ENCODE measurements around the gene GFY. TPM values are rescaled to one million over a fixed set of nuclear protein-coding genes. Genes with fewer than 3 reads are reported as not detected.

GFY gene
- total and polyA plus RNA-seq, 2 experiments from 2014 or later: 1.2 TPM; not detected in 1

DNA sequence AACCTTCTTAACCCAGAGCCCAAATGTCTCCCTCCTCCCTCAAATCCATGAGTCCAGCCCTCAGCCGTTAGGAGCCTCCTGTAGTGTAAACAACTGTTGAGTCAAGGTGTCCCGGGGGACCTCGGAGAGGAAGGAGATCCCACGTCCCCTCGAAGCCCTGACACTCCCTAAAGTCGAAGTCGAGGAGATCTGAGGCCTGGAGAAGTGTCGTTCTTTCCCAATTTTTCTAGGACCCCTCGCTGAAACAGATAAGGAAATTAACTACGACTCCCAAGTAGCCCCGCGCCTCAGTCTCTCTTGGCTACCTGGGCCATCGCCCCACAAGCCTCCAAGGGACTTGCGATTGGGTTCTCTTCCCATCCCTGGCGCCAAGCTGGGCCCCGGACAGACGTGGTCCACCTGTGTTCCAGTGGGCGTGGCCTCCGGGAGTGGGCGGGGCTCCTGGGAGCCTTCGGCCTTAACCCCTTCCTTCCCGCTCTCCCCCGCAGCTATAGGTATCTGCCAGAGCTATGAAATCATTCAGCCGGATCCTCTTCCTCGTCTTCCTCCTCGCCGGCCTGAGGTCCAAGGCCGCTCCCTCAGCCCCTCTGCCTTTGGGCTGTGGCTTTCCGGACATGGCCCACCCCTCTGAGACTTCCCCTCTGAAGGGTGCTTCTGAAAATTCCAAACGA lies 869 bp downstream of the GFY start:
- H3K79me2 ChIP-seq (replicated peaks; ENCODE audit: insufficient read depth): no peaks in the 10 kb centered on the region
- H3K27ac Mint-ChIP-seq: no peak overlapping the region; the same call in 1 of the 2 replicates
- TF ChIP-seq POLR2AphosphoS5 (IDR thresholded peaks at IDR 0.05; ENCODE audit: low read depth) (0 out of 2 replicates have a peak, but pooled peaks have one; percentile 16), ZNF331 (CRISPR knock-in tag; IDR thresholded peaks at IDR 0.05; ENCODE audit: low read depth) (no peak), JUNB (IDR thresholded peaks at IDR 0.05; ENCODE audit: unreplicated experiment) (peak; percentile 56)
- TF ChIP-seq, protein P1, sequence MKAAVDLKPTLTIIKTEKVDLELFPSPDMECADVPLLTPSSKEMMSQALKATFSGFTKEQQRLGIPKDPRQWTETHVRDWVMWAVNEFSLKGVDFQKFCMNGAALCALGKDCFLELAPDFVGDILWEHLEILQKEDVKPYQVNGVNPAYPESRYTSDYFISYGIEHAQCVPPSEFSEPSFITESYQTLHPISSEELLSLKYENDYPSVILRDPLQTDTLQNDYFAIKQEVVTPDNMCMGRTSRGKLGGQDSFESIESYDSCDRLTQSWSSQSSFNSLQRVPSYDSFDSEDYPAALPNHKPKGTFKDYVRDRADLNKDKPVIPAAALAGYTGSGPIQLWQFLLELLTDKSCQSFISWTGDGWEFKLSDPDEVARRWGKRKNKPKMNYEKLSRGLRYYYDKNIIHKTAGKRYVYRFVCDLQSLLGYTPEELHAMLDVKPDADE (IDR thresholded peaks at IDR 0.05): peak; percentile 34; the same call in 1 of the 2 replicates
- no peaks in the 10 kb centered on the region for H3K36me3 ChIP-seq (ENCODE audit: insufficient read depth)
- H3K4me1 ChIP-seq (ENCODE audit: insufficient read depth): peaks cover 45% of the 10 kb centered on the region
- H3K9me3 Mint-ChIP-seq: peaks cover 8% of the 10 kb centered on the region
- H3K36me3 Mint-ChIP-seq (ENCODE audit: low read depth): no peaks in the 10 kb centered on the region; the same call in 2 of the 3 replicates
- peak; percentile 98 for DNase-seq (ENCODE audit: low spot score)
- peaks cover 4% of the 10 kb centered on the region; the same call in 1 of the 2 replicates for H4K20me1 ChIP-seq (replicated peaks; ENCODE audit: insufficient read depth)
- H3K9me2 ChIP-seq (ENCODE audit: insufficient read depth): no peaks in the 10 kb centered on the region
- H2AFZ ChIP-seq: peak overlapping the region; percentile 5; the same call in 1 of the 2 replicates
- peak; percentile 41 for ATAC-seq
- peak overlapping the region; percentile 48 for H3K4me3 ChIP-seq
- no peak overlapping the region for H3K27ac ChIP-seq (ENCODE audit: low read depth)
- peaks cover 48% of the 10 kb centered on the region for H3F3A ChIP-seq (replicated peaks; ENCODE audit: low read depth)
- peak overlapping the region; percentile 98 for H3K4me2 ChIP-seq
- peak overlapping the region; percentile 60 for H3K4me3 Mint-ChIP-seq
- H3K4me1 Mint-ChIP-seq: peaks cover 64% of the 10 kb centered on the region
- peaks cover 84% of the 10 kb centered on the region for H3K27me3 ChIP-seq (ENCODE audit: insufficient read depth)
- peaks cover 80% of the 10 kb centered on the region for H3K27me3 Mint-ChIP-seq (ENCODE audit: insufficient read depth, low read depth, poor library complexity)

DNA sequence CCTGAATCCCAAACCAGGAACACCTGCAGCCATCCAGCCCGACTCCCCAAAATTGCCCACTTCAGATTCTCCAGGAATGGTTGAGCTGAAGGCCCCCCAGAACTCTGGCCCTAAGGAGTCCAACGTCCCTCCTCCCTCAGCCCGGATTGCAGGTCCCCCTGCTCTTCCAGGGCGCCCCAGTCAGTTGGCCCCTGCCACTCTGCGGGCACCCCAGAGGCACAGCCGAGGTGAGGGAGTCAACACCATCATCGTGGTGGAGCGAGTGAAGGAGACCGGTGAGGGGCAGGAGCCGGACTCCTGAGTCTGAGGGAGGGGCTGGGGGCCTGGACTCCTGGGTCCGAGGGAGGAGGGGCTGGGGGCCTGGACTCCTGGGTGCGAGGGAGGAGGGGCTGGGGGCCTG lies 2.2 kb downstream of the GFY start:
- no peak for ATAC-seq
- Histone ChIP-seq H3K36me3 (ENCODE audit: insufficient read depth) (no peaks in the 10 kb centered on the region), H3K9me2 (ENCODE audit: insufficient read depth) (no peaks in the 10 kb centered on the region), H3K4me1 (ENCODE audit: insufficient read depth) (peaks cover 49% of the 10 kb centered on the region), H2AFZ (no peak overlapping the region), H3K79me2 (replicated peaks; ENCODE audit: insufficient read depth) (no peaks in the 10 kb centered on the region), H3K27me3 (ENCODE audit: insufficient read depth) (peaks cover 81% of the 10 kb centered on the region), H3F3A (replicated peaks; ENCODE audit: low read depth) (peaks cover 47% of the 10 kb centered on the region), H4K20me1 (replicated peaks; ENCODE audit: insufficient read depth) (no peaks in the 10 kb centered on the region), H3K4me2 (peak overlapping the region; percentile 98), H3K4me3 (peak overlapping the region; percentile 82; the same call in 1 of the 2 replicates), H3K27ac (ENCODE audit: low read depth) (no peak overlapping the region)
- peaks cover 76% of the 10 kb centered on the region for H3K27me3 Mint-ChIP-seq (ENCODE audit: insufficient read depth, low read depth, poor library complexity)
- DNase-seq (ENCODE audit: low spot score): no peak
- peak overlapping the region; percentile 60 for H3K4me3 Mint-ChIP-seq
- peaks cover 5% of the 10 kb centered on the region for H3K36me3 Mint-ChIP-seq (ENCODE audit: low read depth)
- H3K27ac Mint-ChIP-seq: no peak overlapping the region
- peaks cover 16% of the 10 kb centered on the region; the same call in 2 of the 3 replicates for H3K9me3 Mint-ChIP-seq
- peaks cover 61% of the 10 kb centered on the region for H3K4me1 Mint-ChIP-seq
- TF ChIP-seq CREB1 (CRISPR knock-in tag; IDR thresholded peaks at IDR 0.05; ENCODE audit: low read depth) (no peak), EZH2 (IDR thresholded peaks at IDR 0.05; ENCODE audit: low read depth, unreplicated experiment) (no peak), JUNB (IDR thresholded peaks at IDR 0.05; ENCODE audit: unreplicated experiment) (no peak), STAT1 (IDR thresholded peaks at IDR 0.05; ENCODE audit: unreplicated experiment) (no peak), ZNF114 (CRISPR knock-in tag; IDR thresholded peaks at IDR 0.05) (no peak)
- TF ChIP-seq, protein P2, sequence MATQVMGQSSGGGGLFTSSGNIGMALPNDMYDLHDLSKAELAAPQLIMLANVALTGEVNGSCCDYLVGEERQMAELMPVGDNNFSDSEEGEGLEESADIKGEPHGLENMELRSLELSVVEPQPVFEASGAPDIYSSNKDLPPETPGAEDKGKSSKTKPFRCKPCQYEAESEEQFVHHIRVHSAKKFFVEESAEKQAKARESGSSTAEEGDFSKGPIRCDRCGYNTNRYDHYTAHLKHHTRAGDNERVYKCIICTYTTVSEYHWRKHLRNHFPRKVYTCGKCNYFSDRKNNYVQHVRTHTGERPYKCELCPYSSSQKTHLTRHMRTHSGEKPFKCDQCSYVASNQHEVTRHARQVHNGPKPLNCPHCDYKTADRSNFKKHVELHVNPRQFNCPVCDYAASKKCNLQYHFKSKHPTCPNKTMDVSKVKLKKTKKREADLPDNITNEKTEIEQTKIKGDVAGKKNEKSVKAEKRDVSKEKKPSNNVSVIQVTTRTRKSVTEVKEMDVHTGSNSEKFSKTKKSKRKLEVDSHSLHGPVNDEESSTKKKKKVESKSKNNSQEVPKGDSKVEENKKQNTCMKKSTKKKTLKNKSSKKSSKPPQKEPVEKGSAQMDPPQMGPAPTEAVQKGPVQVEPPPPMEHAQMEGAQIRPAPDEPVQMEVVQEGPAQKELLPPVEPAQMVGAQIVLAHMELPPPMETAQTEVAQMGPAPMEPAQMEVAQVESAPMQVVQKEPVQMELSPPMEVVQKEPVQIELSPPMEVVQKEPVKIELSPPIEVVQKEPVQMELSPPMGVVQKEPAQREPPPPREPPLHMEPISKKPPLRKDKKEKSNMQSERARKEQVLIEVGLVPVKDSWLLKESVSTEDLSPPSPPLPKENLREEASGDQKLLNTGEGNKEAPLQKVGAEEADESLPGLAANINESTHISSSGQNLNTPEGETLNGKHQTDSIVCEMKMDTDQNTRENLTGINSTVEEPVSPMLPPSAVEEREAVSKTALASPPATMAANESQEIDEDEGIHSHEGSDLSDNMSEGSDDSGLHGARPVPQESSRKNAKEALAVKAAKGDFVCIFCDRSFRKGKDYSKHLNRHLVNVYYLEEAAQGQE (IDR thresholded peaks at IDR 0.05; ENCODE audit: unreplicated experiment): no peak
- TF ChIP-seq, protein P3, sequence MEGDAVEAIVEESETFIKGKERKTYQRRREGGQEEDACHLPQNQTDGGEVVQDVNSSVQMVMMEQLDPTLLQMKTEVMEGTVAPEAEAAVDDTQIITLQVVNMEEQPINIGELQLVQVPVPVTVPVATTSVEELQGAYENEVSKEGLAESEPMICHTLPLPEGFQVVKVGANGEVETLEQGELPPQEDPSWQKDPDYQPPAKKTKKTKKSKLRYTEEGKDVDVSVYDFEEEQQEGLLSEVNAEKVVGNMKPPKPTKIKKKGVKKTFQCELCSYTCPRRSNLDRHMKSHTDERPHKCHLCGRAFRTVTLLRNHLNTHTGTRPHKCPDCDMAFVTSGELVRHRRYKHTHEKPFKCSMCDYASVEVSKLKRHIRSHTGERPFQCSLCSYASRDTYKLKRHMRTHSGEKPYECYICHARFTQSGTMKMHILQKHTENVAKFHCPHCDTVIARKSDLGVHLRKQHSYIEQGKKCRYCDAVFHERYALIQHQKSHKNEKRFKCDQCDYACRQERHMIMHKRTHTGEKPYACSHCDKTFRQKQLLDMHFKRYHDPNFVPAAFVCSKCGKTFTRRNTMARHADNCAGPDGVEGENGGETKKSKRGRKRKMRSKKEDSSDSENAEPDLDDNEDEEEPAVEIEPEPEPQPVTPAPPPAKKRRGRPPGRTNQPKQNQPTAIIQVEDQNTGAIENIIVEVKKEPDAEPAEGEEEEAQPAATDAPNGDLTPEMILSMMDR (conservative IDR thresholded peaks at IDR 0.05; ENCODE audit: low read depth in 2 of 2): no peak
